ENCODE measurements around the gene TBL2.
"Not testable (repeated sequence)": the region's sequence is repeated elsewhere in the genome, so short reads cannot be mapped to it uniquely, and the experiment has no call there.

Gene TBL2

DNA sequence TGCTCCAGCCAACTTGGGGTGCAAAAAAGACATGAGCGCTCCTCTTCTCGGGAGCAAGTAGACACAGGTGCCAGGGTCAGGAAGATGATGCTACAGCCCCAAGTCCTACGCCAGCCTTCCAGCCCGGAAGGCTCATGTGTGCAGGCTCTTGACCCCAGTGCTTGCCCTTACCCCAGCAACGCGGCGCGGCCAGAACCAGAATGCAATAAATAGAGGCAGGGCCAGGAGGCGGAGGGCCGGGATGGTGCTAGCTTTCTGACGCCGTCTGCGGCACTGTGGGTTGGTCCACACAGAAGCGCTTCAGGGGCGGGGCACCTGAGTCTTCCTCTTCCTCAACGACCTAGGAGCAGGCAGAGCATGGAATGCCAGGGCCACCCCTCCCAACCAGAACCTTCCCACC is 41.3 kb downstream of the TBL2 start:
- in situ Hi-C loops (cut with MboI; ENCODE audit: low sequenced_read_pairs): no loop called here

DNA sequence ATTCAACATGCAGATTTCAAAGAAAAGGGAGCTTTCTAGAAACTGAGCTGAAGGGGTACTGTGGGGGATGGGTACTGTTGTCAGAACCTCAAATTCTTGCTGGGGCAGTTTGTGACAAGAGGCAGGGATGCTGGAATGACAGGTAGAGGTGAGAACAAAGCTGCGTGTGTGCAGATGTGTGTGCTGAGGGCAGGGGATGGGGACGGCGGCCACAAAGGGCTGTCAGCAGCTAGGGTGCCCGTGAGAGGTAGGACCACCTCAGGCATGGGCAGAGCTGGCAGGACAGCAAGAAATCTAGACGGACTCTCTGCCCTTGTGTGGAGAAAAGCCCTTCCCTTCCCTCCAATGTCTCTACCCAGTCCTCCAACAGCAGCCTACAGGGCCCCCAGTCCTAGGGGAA is 41.9 kb downstream of the TBL2 start:
- in situ Hi-C loops (cut with MboI; ENCODE audit: low sequenced_read_pairs): no loop called here

DNA sequence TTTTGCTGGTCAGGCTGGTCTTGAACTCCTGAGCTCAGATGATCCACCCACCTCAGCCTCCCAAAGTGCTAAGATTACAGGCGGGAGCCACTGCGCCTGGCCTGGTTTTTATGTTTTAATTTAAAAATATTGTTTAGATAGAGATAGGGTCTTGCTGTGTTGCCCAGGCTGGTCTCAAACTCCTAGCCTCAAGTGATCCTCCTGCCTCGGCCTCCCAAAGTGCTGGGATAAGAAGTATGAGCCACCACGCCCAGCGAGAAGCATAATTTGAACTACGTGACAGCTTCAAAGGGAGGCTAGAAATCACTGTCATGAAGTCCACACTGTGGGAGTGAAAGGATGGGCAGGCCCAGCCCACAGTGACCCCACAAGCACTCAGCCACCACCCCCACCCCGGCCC is 42.5 kb downstream of the TBL2 start:
- in situ Hi-C loops (cut with MboI; ENCODE audit: low sequenced_read_pairs): not testable (repeated sequence)

DNA sequence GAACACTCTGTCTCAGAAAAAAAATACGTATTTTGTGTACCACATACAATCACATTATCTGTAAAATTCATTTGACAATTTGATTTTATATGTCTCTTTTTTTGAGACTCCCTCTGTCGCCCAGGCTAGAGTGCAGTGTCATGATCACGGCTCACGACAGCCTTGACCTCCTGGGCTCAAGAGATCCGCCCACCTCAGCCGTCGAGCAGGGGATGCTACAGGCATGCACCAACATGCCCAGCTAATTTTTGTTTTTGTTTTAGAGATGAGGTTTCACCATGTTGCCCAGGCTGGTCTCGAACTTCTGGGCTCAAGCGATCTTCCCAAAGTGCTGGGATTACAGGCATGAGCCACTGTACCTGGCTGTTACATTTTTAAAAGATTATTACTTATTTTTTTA is 44.6 kb downstream of the TBL2 start:
- in situ Hi-C loops (cut with MboI; ENCODE audit: low sequenced_read_pairs): no loop called here

DNA sequence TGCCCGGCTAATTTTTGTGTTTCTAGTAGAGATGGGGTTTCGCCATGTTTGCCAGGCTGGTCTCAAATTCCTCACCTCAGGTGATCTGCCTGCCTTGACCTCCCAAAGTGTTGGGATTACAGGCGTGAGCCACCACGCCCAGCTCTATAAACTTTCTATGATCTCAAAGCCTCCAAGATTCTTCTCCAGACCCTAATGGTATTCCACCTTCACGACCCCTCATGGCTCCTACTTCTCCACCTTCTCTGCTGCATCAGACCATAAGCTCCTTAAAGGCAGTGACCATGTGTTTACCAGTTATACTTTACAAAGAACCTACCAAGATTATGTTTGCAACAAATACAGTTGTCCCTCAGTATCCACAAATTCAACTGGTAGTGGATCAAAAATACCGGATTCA is 46.2 kb downstream of the TBL2 start:
- in situ Hi-C loops (cut with MboI; ENCODE audit: low sequenced_read_pairs): no loop called here

DNA sequence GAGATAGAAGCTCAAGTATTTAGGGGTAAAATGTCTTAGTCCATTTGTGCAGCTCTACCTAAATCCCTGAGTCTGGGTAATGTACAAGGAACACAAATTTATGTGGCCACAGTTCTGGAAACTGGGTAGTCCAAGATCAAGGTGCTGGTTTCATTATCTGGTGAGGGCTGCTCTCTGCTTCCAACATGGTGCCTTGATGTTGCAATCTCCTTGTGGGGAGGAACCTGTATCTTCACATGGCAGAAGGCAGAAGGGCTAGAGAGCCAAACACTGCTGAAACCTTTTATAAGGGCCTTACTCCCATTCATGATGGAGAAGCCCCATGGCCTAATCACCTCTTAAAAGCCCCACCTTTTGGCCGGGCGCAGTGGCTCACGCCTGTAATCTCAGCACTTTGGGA is 47.6 kb downstream of the TBL2 start:
- in situ Hi-C loops (cut with MboI; ENCODE audit: low sequenced_read_pairs): no loop called here

DNA sequence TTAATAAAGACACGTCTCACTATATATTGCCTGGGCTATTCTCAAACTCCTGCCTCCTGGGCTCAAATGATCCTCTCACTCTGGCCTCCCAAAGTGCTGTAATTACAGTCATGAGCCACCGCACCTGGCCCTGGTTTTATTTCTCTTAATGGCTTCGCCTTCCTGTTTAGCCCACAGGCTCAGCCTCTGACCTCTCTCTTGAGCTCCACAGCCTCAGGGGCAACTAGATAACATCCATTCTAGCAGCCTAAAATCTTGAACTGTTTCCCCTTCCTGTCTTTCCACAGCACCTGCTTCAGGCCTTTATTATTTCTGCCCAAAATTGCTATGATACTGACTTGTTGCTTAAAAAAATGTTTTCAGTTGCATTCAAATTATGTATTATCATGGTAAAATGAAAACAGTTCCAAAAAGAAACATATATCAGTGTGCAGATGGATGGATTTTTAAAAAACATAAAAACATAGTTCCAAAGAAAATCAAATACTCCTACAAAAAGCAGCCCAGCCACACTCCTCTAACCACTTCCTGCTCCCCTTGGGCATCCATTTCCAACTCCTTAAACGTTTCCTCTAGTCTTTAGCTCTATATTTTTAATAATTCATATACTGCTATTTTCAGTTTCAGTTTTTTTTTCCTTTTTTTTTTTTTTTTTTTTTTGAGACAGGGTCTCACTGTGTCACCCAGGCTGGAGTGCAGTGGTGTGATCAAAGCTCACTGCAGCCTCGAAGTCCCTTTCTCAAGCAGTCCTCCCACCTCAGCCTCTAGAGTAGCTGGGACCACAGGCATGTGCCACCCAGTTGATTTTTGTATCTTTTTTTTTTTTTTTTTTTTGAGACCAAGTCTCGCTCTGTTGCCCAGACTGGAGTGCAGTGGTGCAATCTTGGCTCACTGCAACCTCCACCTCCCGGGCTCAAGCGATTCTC is 51.2 kb downstream of the TBL2 start:
- in situ Hi-C loops (cut with MboI; ENCODE audit: low sequenced_read_pairs): no loop called here

DNA sequence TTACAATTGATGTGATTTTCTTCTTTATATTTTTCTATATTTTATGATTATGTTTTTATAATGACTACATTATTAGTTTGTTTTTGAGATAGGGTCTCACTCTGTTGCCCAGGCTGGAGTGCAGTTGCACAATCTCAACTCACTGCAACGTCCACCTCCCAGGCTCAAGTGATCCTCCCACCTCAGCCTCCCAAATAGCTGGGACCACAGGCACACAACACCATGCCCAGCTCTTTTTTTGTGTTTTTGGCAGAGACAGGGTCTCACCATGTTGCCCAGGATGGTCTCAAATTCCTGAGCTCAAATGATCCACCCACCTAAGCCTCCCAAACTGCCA is 52.3 kb downstream of the TBL2 start:
- in situ Hi-C loops (cut with MboI; ENCODE audit: low sequenced_read_pairs): not testable (repeated sequence)

DNA sequence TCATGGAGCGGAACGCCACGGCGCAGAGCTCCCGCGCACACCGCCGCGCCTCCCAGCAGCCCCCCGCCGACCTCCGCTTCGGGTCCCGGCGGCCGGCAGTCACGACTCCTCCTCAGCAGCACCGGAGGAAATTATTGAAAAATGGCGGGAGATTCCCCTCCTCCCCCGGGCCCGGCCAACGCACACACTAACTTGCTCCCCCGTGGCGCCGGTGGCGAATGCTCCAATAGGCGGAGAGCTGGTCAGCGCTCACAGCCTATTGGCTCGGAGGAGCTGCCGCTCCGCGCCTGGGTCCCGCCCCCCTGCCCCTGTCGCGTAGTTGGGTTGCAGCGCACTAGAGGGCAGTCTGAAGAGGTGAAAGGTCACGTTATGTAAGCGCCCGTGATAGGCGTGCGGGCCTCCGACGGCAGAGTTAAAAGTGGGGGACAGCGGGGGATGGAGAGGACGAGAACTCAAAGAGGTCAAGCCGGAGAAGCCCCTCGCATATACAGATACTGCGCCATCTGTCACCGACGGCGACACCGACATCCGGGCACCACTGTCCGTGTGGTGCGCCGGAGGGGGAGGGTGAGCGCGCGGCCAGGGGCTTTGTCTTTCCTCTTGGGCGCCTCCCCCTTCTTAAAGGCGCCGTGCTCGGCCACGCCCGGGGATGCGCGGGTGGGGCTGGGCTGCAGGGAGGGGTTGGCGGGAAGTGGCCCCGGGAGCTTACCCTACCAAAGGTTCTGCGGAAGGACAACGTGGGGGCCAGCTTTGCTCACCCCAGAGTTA is 56.1 kb downstream of the TBL2 start, which contains the start of gene BAZ1B:
Gene BAZ1B, minus strand, starts transcription at position 189 of the 768 bp plus-strand sequence. CDS start 360 bp downstream, outside the sequence.
- in situ Hi-C loops (cut with MboI; ENCODE audit: low sequenced_read_pairs): no loop called here

DNA sequence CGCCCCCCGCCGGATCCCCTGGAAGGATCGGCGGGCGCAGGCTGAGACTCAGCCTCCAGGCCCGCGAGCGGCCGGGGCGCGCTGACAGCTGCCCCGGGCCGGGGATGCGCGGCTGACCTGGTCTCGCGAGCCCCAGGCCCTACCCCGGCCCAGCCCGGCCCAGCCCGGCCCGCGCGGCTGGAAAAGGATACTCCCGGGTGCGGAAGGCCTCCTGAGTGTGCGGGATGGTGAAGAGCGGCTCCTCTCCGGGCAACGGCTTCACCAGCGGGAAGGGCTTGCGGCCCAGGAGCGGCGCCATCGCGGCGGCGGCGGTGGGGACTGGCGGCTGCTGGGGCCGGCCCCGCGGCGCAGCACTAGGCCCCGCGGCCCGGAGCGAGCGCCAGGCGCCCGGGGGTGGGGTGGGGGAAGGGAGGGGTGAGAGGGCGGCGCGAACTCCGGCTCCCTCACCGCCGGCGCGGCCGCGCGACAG is 56.7 kb downstream of the TBL2 start:
- in situ Hi-C loops (cut with MboI; ENCODE audit: low sequenced_read_pairs): no loop called here

DNA sequence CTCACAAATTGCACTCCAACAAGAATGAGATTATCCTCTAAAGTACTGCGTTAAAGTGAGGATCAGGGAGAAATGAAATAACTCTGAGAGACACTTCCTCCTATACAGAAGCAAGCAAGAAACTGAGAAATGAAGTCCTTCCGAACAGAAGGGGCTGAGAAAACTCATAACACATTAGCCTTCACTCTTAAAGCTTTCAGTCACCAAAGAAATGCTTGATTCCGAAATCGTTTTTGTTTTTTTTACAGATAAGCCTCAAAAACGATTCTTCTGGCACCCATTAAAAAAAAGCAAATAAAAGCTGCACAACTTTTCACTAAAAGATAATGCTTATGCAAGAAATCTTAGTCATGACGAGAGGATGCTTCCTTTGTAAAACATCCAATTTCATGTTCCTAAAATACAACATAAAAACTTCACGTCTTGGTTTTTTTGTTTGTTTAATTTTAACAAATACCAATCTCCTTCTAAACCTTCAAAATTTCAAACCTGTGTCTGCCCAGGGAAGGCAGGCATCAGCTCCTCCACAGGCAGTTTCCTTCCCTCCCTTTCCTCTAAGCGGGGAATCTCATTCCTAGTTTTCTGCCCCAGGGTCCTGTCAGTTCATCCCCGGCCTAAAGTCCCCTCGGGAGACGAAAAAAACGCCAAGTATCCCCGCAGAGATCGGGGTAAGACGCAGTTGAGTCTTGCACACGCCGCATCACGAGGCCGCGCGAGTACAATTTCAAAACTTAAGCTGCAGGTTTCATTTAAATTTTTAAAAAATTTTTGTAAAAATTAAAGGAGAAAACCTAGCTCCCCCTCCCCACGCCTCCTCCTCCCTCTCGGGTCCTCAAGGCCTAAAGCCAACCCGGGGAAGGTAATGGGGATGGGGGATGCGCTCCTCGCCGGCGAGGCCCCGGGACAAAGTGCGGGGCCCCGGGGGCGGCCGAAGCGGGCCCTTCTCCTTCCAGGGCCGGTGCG is 57.4 kb downstream of the TBL2 start:
- in situ Hi-C loops (cut with MboI; ENCODE audit: low sequenced_read_pairs): no loop called here

DNA sequence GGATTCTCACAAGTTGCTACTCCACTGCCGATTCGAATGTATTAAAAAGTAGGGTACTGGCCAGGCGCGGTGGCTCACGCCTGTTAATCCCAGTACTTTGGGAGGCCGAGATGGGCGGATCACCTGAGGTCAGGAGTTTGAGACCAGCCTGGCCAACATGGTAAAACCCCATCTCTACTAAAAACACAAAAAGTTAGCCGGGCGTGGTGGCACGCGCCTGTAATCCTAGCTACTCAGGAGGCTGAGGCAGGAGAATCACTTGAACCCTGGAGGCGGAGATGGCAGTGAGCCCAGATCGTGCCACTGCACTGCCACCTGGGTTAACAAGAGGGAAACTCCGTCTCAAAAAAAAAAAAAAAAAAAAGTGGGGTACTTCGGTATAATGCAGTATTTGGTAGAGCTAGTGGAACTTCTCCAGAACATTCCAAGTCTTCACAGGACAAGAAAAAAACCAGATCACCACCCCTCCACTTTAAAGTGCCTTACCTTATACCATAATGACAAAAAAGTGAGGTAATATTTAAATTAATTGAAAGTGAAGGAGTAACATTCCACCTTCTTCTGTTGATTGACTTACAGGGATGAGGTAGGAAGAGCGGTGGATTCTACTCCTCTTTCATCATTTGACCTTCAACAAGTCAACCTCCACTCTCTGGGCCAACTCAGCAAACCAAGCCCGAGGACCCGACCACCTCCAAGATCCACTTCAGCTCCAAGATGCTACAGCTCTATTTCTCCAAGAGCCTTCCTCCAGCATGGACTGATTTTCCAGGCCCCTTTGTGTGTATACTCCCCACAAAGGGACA is 58.3 kb downstream of the TBL2 start:
- in situ Hi-C loops (cut with MboI; ENCODE audit: low sequenced_read_pairs): no loop called here

DNA sequence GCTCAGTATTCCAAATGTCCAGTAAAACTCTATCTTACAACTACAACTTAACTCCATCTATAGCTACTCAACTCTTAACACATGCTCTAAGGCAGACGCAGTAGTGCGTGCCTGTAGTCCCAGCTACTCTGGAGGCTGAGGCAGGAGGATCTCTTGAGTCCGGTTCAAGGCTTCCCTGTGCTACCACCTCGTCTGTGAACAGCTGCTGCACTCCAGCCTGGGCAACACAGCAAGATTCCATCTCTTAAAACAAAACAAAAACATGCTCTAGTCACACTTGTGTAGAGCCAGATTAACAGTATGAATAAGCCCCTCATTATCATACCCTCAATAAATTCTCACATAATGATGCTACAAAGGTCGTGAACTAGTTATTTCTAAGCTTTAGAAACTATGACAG is 59.9 kb downstream of the TBL2 start:
- in situ Hi-C loops (cut with MboI; ENCODE audit: low sequenced_read_pairs): no loop called here
